Measurements from ENCODE around the gene FCMR.

FCMR gene

DNA sequence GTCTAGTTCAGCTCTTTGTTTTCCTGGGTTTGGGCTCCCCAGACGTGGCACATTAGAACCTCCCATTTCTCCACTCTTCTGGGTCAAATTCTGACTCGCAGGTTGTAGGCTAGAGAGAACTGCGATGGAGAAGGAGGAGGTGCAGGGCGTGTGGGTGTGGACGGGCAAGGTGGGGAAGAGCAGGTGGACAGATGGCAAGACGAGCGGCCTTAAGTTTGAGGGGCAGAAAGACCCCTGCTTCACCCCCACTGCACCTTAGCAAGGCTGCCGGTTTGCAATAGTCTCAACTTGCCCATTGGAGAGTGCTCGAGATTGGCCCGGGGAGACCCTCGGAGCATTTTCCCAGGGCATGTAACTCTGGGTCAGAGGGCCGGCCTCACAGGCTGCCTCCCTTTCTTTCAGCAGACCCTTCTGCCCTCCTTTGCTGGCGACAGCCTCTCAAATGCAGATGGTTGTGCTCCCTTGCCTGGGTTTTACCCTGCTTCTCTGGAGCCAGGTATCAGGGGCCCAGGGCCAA lies 22.8 kb downstream of the FCMR start:
- DNase-seq = no peak

DNA sequence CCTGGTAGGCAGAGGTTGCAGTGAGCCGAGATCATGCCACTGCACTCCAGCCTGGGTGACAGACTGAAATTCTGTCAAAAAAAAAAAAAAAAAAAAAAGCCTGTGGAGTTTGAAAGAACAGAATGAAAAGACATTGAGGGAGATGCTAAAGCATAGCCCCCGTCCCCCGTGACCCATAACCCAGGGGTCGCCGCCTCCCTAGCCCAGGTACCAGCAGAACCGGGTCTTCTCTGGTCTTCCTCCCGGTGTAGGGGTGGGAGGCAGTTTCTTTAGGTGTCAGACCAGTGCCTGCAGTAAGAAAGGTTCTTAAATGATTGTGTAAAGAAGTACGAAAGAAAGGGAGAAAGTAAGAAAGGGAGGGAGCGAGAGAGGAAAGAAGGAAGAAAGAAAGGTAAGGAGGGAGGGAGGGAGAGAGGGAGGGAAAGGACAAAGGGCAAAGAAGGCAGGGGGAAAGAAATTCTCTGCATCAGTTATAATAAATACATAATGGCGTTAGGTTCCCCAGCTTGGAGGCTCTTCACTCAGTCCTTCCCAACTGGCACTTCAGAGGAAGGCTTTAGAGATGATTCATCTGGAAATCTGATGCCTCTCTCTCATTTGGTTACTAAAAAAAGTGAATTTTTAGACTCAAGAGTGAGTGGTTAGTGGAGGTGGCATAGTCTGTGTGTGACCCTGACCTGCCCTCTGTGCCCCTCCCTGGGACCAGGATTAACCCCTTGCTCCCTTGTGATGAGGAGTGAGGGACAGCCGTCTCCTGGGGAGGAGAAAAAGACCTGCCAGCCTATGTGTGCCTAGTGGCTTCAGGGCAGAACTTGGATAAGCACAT lies 23.4 kb downstream of the FCMR start:
- no peak for DNase-seq

DNA sequence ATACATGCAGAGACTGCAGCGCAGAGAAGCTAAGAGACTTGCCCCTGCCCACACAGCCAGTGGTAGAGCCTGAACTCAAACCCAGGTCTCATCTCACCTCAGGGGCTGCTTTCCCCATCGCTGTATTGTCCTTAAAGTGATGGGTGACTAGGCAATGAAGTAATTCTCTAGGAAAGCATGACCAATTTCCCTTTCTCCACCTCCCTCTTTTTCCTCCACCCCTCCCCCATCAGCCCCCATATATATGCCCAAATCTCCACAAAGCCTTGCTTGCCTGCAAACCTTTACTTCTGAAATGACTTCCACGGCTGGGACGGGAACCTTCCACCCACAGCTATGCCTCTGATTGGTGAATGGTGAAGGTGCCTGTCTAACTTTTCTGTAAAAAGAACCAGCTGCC lies 24.6 kb downstream of the FCMR start, which contains the start of gene IL24:
Gene IL24, plus strand, starts transcription at position 269 of the 400 bp plus-strand sequence. CDS start 390 bp downstream, outside the sequence.
- DNase-seq = no peak

- no peak for DNase-seq
Measured at GRCh38 chr1:206896261-206896660, 25.5 kb downstream of the FCMR start.

DNA sequence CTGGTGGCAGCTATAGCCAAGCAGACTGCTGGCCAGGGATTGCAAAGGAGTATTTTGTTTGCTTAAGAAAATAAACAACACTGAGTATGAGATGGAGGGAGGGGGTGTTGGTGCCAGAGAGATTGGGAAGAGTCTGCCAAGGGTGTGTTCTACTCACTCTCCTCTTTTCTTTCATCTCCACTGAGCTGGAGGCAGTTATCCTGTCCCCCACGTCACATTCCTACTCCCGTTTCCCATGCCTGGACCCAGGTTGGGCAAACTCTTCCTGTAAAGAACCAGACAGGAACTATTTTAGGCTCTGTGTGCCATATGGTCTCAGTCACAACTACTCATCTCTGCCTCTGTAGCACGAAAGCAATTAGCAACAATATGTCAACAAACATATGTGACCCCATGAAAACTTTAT lies 25.9 kb downstream of the FCMR start:
- no peak for DNase-seq

GRCh38 chr1:206895325-206895724 lies 26.4 kb downstream of the FCMR start:
- no peak for DNase-seq

DNA sequence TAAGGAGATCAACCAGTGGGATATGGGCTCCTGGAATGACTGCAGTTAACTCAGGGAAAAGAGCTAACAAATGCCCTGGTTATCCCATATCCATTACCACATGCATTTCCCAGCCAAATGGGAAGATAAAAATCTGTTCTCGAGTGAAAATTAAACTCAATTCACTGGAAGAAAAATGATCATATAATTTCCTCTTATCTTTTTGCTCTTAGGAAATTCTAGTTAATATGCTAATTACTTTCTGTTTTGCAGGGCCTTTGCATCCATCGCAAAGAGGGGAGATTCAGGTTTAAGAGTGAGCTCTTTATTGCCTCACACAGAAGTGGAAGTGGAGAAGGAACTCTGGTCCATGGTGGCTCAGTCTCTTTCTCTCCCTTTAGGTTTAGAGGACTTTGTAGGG lies 28.4 kb downstream of the FCMR start:
- no peak for DNase-seq

DNA sequence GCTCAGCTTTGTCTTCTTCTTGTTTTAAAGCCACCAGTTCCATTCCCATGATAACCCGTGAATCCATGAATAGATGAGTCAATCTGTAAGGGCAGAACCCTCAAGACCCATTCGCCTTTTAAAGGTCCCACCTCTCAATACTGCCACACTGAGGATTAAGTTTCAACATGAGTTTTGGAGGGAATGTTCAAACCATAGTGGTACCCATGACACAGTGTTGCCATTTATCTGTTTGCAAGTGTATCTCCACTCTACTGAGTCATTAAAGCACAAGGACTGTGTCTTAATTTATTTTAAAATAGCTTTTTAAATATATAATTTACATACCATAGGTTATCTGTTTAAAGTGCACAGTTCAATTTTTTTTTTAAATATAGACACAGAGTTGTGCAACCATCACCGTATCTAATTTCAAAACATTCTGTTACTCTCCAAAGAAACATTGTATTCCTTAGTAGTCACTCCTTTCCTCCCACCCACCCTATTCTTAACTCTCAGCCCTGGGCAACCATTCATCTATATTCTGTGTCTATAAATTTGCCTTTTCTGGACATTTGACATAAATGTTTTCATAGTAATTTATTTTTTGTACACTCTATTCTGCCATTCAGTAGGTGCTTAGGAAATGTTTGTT lies 29.3 kb downstream of the FCMR start:
- DNase-seq = no peak

- DNase-seq = no peak
Measured at GRCh38 chr1:206891412-206891811, 30.3 kb downstream of the FCMR start.

- DNase-seq = no peak
Measured at GRCh38 chr1:206890125-206891060, 31.3 kb downstream of the FCMR start.

DNA sequence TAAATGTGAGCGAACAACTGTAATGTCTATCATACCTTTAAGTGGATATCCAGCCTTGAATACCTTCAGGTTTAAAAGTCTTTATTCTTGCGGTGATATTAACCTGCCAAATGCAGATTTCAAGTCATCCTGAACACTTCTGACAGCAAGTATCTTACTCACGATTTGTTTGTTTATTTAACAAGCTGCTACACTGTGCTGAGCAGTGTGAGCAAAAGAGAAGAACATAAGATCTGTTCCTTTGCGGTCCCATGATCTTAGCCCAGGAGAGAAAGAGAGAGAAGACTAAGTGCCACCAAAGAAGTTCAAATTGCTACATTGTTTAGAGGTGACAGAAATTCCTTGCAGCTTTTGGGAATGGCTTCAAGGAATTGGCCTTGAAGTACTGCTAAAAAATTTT lies 34.0 kb downstream of the FCMR start:
- no peak for DNase-seq

DNA sequence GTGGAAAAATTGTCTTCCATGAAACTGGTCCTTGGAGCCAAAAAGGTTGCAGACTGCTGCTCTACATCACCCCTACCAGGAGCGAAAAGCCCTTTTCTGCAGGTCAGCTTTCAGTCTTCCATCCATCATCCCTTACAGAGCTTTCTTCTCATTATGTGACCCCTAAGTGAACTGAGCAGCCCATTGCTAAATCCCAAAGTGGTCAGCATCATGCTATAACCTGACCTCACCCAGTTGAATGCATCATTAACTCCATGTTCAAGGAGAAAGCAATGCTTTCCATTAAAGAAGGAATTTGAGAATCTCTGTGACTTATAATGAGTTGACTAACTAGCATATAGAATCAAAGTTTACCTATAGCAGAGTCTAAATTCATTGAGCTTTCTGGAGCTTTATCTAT lies 34.9 kb downstream of the FCMR start:
- DNase-seq = no peak

DNA sequence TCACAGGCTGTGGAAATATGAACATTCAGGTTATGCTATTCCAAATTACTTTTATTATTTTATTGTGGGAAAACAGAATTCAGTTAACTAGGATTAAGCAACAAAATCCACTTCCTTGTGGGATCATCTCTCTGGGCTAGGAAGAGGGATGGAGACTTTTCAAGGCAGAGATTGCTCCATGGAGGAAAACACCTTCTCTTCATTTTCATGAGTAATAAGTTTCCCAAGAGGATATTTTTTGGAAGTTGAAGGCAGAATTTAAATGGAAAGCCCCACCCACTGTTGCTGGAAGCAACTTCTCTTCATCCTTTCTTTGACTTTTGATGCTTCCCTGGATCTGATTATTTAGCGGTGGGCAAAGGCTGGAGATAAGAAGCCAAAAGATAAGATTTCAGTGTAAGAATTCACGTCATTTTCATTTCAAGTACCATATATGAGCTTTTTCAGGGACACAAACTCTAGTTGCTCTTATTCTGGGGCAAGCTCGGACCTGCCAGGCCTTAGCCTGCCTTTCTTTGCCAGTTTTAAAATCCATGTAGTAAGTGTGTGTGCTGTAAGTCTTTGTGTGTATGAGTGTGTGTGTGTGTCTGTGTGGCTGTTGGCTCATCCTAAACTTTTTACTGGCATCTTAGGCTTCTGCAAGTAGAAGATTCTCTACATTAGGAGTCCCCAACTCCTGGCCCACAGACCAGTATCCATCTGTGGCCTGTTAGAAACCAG lies 36.2 kb downstream of the FCMR start:
- no peak for DNase-seq

GRCh38 chr1:206883876-206884275 lies 37.9 kb downstream of the FCMR start:
- DNase-seq = no peak

GRCh38 chr1:206883160-206883559 lies 38.6 kb downstream of the FCMR start:
- no peak for DNase-seq

DNA sequence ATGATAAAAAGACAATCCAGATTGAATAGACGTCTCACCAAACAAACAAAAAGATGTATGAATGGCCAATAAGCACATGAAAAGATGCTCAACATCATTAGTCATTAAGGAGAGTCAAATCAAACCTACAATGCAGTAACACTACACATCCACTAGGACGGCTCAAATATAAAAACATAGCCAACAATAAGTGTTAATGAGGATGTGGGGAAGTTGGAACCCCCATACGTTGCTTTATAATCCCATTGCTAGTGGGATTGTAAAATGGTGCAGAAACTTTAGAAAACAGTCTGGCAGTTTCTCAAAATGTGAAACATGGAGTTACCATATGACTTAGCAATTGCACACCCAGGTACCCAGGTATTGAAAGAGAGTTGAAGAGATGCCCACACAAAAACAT lies 39.2 kb downstream of the FCMR start:
- no peak for DNase-seq

DNA sequence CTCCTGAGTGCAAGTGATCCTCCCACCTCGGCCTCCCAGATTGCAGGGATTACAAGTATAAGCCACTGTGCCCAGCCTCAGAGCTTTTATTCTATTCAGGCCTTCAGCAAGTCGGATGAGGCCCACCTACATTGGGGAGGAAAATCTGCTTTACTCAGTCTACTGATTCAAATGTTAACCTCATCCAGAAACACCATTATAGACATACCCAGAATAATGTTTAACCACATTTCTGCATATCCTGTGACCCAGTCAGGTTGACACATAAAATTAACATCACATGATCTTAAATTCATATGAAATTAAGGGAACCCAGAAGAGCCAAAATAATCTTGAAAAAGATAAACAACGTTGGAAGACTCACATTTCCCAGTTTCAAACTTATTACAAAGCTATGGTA lies 41.4 kb downstream of the FCMR start:
- DNase-seq = no peak

DNA sequence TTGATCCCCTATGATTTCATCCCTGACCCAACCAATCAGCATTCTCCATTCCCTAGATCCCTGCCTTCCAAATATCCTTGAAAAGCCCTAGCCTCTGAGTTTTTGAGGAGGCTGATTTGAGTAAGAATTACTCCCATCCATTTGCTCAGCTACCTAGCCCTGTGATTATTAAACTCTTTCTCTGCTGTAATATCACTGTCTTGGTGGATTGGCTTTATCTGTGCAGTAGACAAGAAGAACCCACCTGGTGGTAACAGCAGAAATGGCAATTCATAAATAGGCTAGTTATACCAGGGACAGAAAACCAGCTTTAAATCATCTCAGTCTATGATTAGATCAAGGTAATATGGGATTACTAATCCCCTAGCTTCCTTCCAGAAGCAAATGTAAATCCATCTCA lies 43.3 kb downstream of the FCMR start:
- no peak for DNase-seq

DNA sequence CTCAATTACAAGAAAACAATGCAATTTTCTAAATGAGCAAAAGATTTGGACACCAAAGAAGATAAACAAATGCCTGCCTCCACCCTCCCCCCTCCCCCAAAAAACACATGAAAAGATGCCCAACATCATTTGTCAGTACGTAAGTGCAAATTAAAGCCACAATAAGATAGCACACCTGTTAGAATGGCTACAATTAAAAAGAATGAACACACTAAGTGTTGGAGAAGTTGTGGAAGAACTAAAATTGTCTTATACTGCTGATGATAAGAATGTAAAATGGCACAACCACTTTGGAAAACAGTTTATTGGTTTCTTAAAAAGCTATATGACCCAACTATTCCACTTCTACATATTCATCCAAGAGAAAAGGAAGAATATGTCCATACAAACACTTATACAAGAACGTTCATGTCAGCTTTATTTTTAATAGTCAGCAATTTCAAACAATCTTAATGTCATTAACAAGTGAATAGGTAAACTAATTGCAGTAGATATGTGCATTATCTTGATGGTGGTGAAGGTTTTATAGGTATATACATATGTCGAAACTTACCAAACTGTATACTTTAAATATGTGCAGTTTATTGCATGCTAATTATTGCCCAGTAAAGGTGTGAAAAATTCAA lies 45.9 kb downstream of the FCMR start:
- no peak for DNase-seq

GRCh38 chr1:206873603-206874188 lies 48.0 kb downstream of the FCMR start:
- DNase-seq = no peak

GRCh38 chr1:206872139-206872538 lies 49.6 kb downstream of the FCMR start:
- no peak for DNase-seq

DNA sequence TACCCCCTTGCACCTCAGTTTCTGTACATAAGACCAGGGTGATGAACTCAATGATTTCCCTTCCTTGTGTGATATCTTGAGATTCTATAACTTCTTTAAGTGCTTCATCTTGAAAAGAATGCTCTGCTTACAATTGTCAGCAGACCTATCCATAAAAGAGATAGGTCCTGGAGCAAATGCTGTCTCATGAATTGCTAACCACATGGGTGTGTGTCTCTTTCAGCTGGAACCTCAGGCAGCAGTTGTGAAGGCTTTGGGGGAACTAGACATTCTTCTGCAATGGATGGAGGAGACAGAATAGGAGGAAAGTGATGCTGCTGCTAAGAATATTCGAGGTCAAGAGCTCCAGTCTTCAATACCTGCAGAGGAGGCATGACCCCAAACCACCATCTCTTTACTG lies 53.5 kb downstream of the FCMR start:
- no peak for DNase-seq
